ENCODE results near the gene HNRNPC.
A peak's percentile ranks its signal among the peaks of the same experiment; 100 is the strongest.

The HNRNPC gene

GRCh38 chr14:21208554-21208953, 60.7 kb downstream of the HNRNPC start:
- DNase-seq: no peak

GRCh38 chr14:21206753-21207684, 62.2 kb downstream of the HNRNPC start:
- no peak for DNase-seq

- no peak for DNase-seq
Observed at GRCh38 chr14:21205678-21206581, 63.3 kb downstream of the HNRNPC start.

- no peak for DNase-seq
Observed at GRCh38 chr14:21205026-21205677, 64.1 kb downstream of the HNRNPC start.

GRCh38 chr14:21204167-21205025, 64.8 kb downstream of the HNRNPC start:
- DNase-seq: no peak

- no peak for DNase-seq
Observed at GRCh38 chr14:21203470-21204166, 65.6 kb downstream of the HNRNPC start.

GRCh38 chr14:21202463-21203358, 66.5 kb downstream of the HNRNPC start:
- DNase-seq: no peak

- no peak for DNase-seq
Observed at GRCh38 chr14:21201732-21202462, 67.3 kb downstream of the HNRNPC start.

GRCh38 chr14:21200752-21201461, 68.3 kb downstream of the HNRNPC start:
- no peak for DNase-seq

GRCh38 chr14:21199611-21200560, 69.4 kb downstream of the HNRNPC start:
- DNase-seq: no peak

GRCh38 chr14:21197418-21198205, 71.6 kb downstream of the HNRNPC start:
- DNase-seq: no peak

GRCh38 chr14:21194597-21194996, 74.6 kb downstream of the HNRNPC start:
- no peak for DNase-seq

- no peak for DNase-seq
Observed at GRCh38 chr14:21192875-21193535, 76.2 kb downstream of the HNRNPC start.

GRCh38 chr14:21192447-21192822, 76.8 kb downstream of the HNRNPC start:
- DNase-seq: no peak

GRCh38 chr14:21191809-21192446, 77.3 kb downstream of the HNRNPC start:
- peak; percentile 68 for DNase-seq

- DNase-seq: no peak
Observed at GRCh38 chr14:21191261-21191808, 77.9 kb downstream of the HNRNPC start.

Data from NCI-H2227 treated with DMSO at 0.1 percent for 48 hours (cell line).